Measurements from ENCODE around the gene FOXC2. TPM values are rescaled to one million over a fixed set of nuclear protein-coding genes. Genes with fewer than 3 reads are reported as not detected.

The FOXC2 gene
- total and polyA plus RNA-seq, 9 of the 15 experiments (the other 6 are each of a cell fraction or from before 2014, with no cell fraction given): 0.01 to 0.11 (median 0.10) TPM; not detected in 5

GRCh38 chr16:86584726-86585721, 18.4 kb downstream of the FOXC2 start (continued):
- TF ChIP-seq HINFP (tag; conservative IDR thresholded peaks at IDR 0.05; ENCODE audit: low read depth) (no peak), CHD2 (IDR thresholded peaks at IDR 0.05; ENCODE audit: low read depth, low read length) (no peak), ESRRB (CRISPR knock-in tag; IDR thresholded peaks at IDR 0.05; ENCODE audit: borderline replicate concordance) (no peak), PRMT5 (CRISPR knock-in tag; IDR thresholded peaks at IDR 0.05) (no peak), NCOA6 (IDR thresholded peaks at IDR 0.05) (no peak), MTA2 (IDR thresholded peaks at IDR 0.05; ENCODE audit: low read depth) (no peak), ZNF764 (CRISPR knock-in tag; IDR thresholded peaks at IDR 0.05; ENCODE audit: low read depth) (no peak), RBM14 (IDR thresholded peaks at IDR 0.05; ENCODE audit: borderline replicate concordance, insufficient read depth, low read depth, low read length) (no peak), IRF1 (CRISPR knock-in tag; IDR thresholded peaks at IDR 0.05; ENCODE audit: borderline replicate concordance) (no peak), HEY1 (CRISPR knock-in tag; IDR thresholded peaks at IDR 0.05; ENCODE audit: borderline replicate concordance) (no peak), GTF2E2 (tag; IDR thresholded peaks at IDR 0.05) (no peak), ETS2 (tag; IDR thresholded peaks at IDR 0.05; ENCODE audit: borderline replicate concordance, poor library complexity, severe bottlenecking) (no peak), SMARCA4 (IDR thresholded peaks at IDR 0.05) (no peak), ZNF232 (CRISPR knock-in tag; IDR thresholded peaks at IDR 0.05) (no peak), ZNF24 (IDR thresholded peaks at IDR 0.05) (no peak), ZNF318 (IDR thresholded peaks at IDR 0.05; ENCODE audit: borderline replicate concordance in 1 of 2, low read depth in 1 of 2) (no peak)
